ENCODE results near the gene KCTD21.

Gene KCTD21

DNA sequence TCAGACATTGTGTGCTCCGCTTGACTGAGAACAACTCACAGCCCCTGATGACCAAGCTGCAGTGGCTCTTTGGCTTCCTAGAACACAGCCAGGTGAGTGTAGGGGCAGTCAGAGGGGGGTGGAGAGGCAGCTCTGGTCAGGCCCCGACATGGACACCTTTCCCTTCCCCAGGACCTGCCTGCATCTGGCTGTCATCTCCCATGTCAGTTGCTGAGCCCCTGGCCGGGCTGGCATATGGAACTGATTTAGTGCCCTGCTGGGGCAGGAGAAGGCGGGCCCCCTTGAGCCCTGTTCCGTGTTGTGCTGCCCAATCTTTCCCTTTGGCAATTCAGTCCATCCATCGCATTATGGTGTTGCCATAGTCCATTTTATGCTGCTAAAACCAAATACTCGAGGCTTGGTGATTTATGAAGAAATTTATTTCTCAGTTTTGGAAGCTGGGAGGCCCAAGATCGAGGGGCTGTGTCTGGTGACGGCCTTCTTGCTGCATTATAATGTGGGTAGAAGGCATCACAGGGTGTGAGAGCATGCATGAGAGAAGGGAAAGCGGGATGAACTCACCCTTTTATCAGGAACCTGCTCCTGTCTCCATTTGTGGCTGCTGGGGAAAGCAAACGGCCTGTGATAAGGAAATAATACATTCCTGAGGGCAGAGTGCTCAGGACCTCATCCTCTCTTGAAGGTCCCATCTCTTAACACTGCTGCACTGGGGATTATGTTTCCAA lies 19.3 kb upstream of the KCTD21 start:
- TF ChIP-seq ELF4 (IDR thresholded peaks at IDR 0.05): no peak
- no peak for TF ChIP-seq SUZ12 (IDR thresholded peaks at IDR 0.05)
- no peak for TF ChIP-seq FOXM1 (IDR thresholded peaks at IDR 0.05; ENCODE audit: borderline replicate concordance)
- no peak for TF ChIP-seq ZNF384 (IDR thresholded peaks at IDR 0.05)
- no peak for TF ChIP-seq SP1 (IDR thresholded peaks at IDR 0.05)
- no peak for DNase-seq (ENCODE audit: extremely low spot score)
- ChIA-PET CTCF (no interaction called here), POLR2A (no interaction called here)

DNA sequence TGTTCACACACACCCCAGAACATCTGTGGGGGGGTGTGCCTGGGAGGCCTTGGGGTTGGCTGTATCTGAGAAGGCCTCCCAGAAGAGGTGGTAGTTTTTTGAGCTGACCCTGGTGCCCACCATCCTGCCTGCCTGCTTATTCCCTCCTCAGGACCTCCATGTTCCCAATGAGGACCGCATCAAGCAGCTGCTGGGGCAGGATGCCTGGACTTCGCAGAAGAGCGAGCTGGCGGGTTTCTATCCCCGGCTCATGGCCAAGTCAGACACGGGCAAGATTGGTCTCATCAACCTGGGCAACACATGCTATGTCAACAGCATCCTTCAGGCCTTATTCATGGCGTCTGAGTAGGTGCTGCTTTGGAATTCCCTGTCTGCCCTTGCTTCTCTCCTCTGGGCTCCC lies 17.3 kb upstream of the KCTD21 start:
- CTCF ChIA-PET: no interaction called here
- TF ChIP-seq FOXM1 (IDR thresholded peaks at IDR 0.05; ENCODE audit: borderline replicate concordance) (no peak), ARNT (IDR thresholded peaks at IDR 0.05) (no peak), CTBP1 (IDR thresholded peaks at IDR 0.05; ENCODE audit: borderline replicate concordance) (no peak), TARDBP (IDR thresholded peaks at IDR 0.05) (no peak), SUZ12 (IDR thresholded peaks at IDR 0.05) (no peak), HDGF (IDR thresholded peaks at IDR 0.05; ENCODE audit: borderline replicate concordance) (no peak), NFRKB (IDR thresholded peaks at IDR 0.05) (no peak), FOXA1 (IDR thresholded peaks at IDR 0.05) (no peak), LEF1 (IDR thresholded peaks at IDR 0.05; ENCODE audit: borderline replicate concordance) (no peak), FOXK2 (IDR thresholded peaks at IDR 0.05) (no peak), ELF4 (IDR thresholded peaks at IDR 0.05) (no peak), BHLHE40 (IDR thresholded peaks at IDR 0.05; ENCODE audit: borderline replicate concordance) (no peak), SP1 (IDR thresholded peaks at IDR 0.05) (no peak), ZNF384 (IDR thresholded peaks at IDR 0.05) (no peak), L3MBTL2 (conservative IDR thresholded peaks at IDR 0.05) (no peak)
- TF ChIP-seq, protein P1, sequence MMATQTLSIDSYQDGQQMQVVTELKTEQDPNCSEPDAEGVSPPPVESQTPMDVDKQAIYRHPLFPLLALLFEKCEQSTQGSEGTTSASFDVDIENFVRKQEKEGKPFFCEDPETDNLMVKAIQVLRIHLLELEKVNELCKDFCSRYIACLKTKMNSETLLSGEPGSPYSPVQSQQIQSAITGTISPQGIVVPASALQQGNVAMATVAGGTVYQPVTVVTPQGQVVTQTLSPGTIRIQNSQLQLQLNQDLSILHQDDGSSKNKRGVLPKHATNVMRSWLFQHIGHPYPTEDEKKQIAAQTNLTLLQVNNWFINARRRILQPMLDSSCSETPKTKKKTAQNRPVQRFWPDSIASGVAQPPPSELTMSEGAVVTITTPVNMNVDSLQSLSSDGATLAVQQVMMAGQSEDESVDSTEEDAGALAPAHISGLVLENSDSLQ (IDR thresholded peaks at IDR 0.05): no peak
- POLR2A ChIA-PET: no interaction called here
- no peak for DNase-seq (ENCODE audit: extremely low spot score)

DNA sequence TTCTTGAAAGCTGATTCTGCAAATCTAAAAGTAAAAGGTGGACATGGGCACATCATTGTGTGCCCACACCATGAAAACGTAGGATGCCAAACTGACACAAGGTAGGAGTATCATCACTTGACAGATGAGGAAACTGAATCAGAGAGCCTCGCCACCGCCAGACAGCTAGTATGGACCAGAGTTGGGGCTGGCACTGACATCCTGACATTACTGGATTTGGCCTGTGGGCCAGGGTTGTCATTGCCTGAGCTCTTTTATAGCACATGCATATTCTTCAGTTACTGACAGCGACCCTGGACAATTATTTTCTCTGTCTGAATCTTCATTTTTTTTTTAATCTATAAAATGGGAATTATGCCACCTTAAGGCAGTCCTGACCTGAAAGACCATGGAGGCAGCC lies 16.8 kb upstream of the KCTD21 start:
- TF ChIP-seq CTBP1 (IDR thresholded peaks at IDR 0.05; ENCODE audit: borderline replicate concordance) (no peak), NFRKB (IDR thresholded peaks at IDR 0.05) (no peak), SUZ12 (IDR thresholded peaks at IDR 0.05) (no peak), FOXA1 (IDR thresholded peaks at IDR 0.05) (no peak), LEF1 (IDR thresholded peaks at IDR 0.05; ENCODE audit: borderline replicate concordance) (no peak), ZNF384 (IDR thresholded peaks at IDR 0.05) (no peak), L3MBTL2 (conservative IDR thresholded peaks at IDR 0.05) (no peak), FOXK2 (IDR thresholded peaks at IDR 0.05) (no peak), ELF4 (IDR thresholded peaks at IDR 0.05) (no peak), FOXM1 (IDR thresholded peaks at IDR 0.05; ENCODE audit: borderline replicate concordance) (no peak), SP1 (IDR thresholded peaks at IDR 0.05) (no peak)
- CTCF ChIA-PET: no interaction called here
- DNase-seq (ENCODE audit: extremely low spot score): no peak
- POLR2A ChIA-PET: no interaction called here

DNA sequence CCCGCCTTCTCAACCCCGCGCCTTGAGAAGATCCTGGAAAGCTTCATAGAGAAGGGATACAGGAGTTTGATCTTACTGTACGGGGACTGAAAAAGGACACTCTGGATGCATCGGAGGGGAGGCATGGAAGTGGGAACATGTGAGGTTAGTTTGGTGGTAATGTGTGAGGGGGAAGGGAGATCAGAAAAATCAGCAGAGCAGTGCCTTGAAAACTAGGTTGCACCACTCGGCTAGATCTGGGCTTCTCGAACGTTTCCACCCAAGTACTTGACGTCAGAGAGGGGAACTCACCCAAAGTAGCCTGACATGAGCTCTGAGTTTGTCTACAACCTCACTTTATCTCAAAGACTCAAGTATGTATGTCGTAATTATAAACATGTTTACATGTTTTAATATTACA lies 14.8 kb upstream of the KCTD21 start:
- no peak for TF ChIP-seq NFRKB (IDR thresholded peaks at IDR 0.05)
- TF ChIP-seq CTBP1 (IDR thresholded peaks at IDR 0.05; ENCODE audit: borderline replicate concordance): no peak
- TF ChIP-seq L3MBTL2 (conservative IDR thresholded peaks at IDR 0.05): no peak
- no peak for TF ChIP-seq HDGF (IDR thresholded peaks at IDR 0.05; ENCODE audit: borderline replicate concordance)
- no peak for TF ChIP-seq ZNF384 (IDR thresholded peaks at IDR 0.05)
- TF ChIP-seq, protein P1 (IDR thresholded peaks at IDR 0.05): no peak
- no peak for TF ChIP-seq TARDBP (IDR thresholded peaks at IDR 0.05)
- no peak for TF ChIP-seq ARNT (IDR thresholded peaks at IDR 0.05)
- no peak for TF ChIP-seq BHLHE40 (IDR thresholded peaks at IDR 0.05; ENCODE audit: borderline replicate concordance)
- no peak for TF ChIP-seq LEF1 (IDR thresholded peaks at IDR 0.05; ENCODE audit: borderline replicate concordance)
- ChIA-PET POLR2A (no interaction called here), CTCF (no interaction called here)
- no peak for DNase-seq (ENCODE audit: extremely low spot score)

DNA sequence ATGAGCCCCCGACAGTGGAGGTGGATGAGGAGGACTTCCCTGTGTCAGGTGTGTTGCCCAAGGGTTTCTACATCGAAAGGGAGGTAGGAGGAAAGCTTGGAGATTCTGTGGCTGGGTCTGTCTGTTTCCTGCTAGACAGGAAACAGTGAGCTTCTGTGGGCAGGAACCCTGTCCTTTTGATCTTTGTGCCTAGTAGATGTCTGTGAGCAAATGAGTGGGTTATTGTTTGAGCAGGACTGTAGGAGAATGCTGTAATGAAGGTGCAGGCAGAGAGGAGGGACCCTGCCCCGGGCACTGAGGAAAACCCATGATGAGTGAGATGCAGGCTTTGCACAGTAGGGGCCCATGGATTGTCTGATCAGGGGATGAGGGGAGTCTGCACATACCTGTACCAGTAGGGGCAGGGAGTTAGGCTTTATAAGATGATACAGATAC lies 14.3 kb upstream of the KCTD21 start:
- POLR2A ChIA-PET: no interaction called here
- DNase-seq (ENCODE audit: extremely low spot score): no peak
- CTCF ChIA-PET: no interaction called here
- TF ChIP-seq ZNF384 (IDR thresholded peaks at IDR 0.05): no peak
- no peak for TF ChIP-seq FOXM1 (IDR thresholded peaks at IDR 0.05; ENCODE audit: borderline replicate concordance)
- no peak for TF ChIP-seq SP1 (IDR thresholded peaks at IDR 0.05)

DNA sequence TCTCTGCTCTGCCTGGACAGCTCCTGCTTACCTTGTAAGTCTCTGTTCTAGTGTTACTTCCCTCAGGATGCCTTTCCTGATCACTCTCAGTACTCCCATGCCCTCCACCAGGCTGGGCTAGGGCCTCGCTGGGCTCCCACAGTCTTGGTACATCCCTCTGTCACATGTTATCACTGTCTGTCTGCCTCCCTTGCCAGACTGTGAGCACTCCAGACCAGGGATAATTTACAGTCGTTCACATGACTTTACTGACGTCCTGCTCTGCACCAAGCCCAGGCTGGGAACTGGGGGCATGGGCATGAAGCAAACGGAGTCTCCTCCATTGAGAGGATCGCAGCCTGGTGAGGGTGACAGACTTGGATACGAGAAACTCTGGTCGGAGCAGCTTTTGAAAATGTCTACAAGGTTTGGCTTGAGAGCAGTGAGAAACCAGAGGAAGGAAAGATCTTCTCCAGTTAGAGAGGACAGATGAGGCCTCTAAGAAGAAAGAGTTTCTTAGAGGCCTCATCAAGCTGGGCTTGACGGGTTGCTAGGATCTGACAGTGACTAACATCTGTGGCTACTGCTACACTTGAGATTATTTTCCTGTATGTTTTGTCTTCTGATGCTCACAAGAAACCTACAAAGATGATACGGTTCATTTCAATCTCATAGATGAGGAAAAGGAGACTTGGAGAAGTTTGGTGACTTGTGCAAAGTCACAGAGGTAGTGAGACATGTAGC lies 12.8 kb upstream of the KCTD21 start:
- TF ChIP-seq SUZ12 (IDR thresholded peaks at IDR 0.05): no peak
- TF ChIP-seq LEF1 (IDR thresholded peaks at IDR 0.05; ENCODE audit: borderline replicate concordance): no peak
- TF ChIP-seq, protein P1 (IDR thresholded peaks at IDR 0.05): no peak
- TF ChIP-seq FOXA1 (IDR thresholded peaks at IDR 0.05): no peak
- TF ChIP-seq CTBP1 (IDR thresholded peaks at IDR 0.05; ENCODE audit: borderline replicate concordance): no peak
- TF ChIP-seq SP1 (IDR thresholded peaks at IDR 0.05): no peak
- TF ChIP-seq L3MBTL2 (conservative IDR thresholded peaks at IDR 0.05): no peak
- no peak for TF ChIP-seq ELF4 (IDR thresholded peaks at IDR 0.05)
- no peak for TF ChIP-seq NFRKB (IDR thresholded peaks at IDR 0.05)
- no peak for TF ChIP-seq HDGF (IDR thresholded peaks at IDR 0.05; ENCODE audit: borderline replicate concordance)
- no peak for TF ChIP-seq TARDBP (IDR thresholded peaks at IDR 0.05)
- CTCF ChIA-PET: no interaction called here
- POLR2A ChIA-PET: interaction anchor here (1.2 kb wide), 1 partner anchor 13 kb away, joined by 3 read pairs; the partner anchor contains the start of gene KCTD21
- no peak for DNase-seq (ENCODE audit: extremely low spot score)

Measured in HEK293T (cell line).